Keratinocyte (primary cell): ENCODE results near the gene PRKAG3.

Source experiments
- EZH2 ChIP-seq: IDR thresholded peaks from one replicate; pipeline ENCODE4 v1.6.1; 2012; ENCODE audit warnings: inconsistent platforms, mild to moderate bottlenecking, low read length, moderate library complexity
- TF ChIP-seq, protein P1 (sequence below), 3 experiments: IDR thresholded peaks in 1 of 3; conservative IDR thresholded peaks in 1 of 3; optimal IDR thresholded peaks in 1 of 3; 2 replicates in 2 of 3; 3 replicates in 1 of 3; pipeline versions ENCODE3 to v1.5.1; 2011; ENCODE audit warnings: low read length in 3 of 3, mild to moderate bottlenecking in 3 of 3, moderate library complexity in 2 of 3, control low read depth in 1 of 3, inconsistent platforms in 1 of 3; ENCODE audit not compliant: insufficient read depth in 2 of 3; ENCODE audit errors: extremely low read depth in 1 of 3

DNA sequence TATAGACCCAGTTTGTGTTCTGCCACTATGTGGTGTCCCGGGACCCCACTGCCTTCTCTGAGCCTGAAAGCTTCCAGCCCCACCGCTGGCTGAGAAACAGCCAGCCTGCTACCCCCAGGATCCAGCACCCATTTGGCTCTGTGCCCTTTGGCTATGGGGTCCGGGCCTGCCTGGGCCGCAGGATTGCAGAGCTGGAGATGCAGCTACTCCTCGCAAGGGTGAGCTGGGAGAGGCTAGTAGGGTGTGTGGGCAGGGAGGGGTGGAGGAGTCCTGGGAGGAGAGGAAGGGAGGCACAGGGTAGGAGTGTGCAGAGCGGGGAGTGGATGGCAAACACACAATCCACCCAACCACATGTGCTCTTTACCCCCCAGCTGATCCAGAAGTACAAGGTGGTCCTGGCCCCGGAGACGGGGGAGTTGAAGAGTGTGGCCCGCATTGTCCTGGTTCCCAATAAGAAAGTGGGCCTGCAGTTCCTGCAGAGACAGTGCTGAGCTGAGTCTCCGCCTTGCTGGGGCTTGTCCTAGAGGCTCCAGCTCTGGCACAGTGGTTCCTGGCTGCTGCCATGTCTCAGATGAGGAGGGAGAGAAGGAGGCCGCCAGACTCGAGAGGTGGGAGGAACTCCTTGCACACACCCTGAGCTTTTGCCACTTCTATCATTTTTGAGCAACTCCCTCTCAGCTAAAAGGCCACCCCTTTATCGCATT lies 16.9 kb downstream of the PRKAG3 start:
- TF ChIP-seq, protein P1, sequence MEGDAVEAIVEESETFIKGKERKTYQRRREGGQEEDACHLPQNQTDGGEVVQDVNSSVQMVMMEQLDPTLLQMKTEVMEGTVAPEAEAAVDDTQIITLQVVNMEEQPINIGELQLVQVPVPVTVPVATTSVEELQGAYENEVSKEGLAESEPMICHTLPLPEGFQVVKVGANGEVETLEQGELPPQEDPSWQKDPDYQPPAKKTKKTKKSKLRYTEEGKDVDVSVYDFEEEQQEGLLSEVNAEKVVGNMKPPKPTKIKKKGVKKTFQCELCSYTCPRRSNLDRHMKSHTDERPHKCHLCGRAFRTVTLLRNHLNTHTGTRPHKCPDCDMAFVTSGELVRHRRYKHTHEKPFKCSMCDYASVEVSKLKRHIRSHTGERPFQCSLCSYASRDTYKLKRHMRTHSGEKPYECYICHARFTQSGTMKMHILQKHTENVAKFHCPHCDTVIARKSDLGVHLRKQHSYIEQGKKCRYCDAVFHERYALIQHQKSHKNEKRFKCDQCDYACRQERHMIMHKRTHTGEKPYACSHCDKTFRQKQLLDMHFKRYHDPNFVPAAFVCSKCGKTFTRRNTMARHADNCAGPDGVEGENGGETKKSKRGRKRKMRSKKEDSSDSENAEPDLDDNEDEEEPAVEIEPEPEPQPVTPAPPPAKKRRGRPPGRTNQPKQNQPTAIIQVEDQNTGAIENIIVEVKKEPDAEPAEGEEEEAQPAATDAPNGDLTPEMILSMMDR (optimal IDR thresholded peaks at IDR 0.05 in 1 of 3, IDR thresholded peaks at IDR 0.05 in 1 of 3, conservative IDR thresholded peaks at IDR 0.05 in 1 of 3; ENCODE audit: extremely low read depth in 1 of 3, insufficient read depth in 2 of 3, low read length in 3 of 3) = no peak
- no peak for TF ChIP-seq EZH2
